HEK293T (cell line): ENCODE results near the gene PARVA.

ENCODE experiments used
- CTCF ChIA-PET: fragments of 350-600 bp; formaldehyde crosslinking; extraction: SDS; loops from one replicate; lab custom pipeline; 2021; ENCODE audit warnings: antibody characterized with exemption, inconsistent platforms; lab: Yijun Ruan, JAX
- POLR2A ChIA-PET: fragments of 350-600 bp; formaldehyde crosslinking; extraction: SDS; loops from one replicate; lab custom pipeline; 2020; ENCODE audit warnings: antibody characterized with exemption, inconsistent platforms; lab: Yijun Ruan, JAX
- DNase-seq: peaks from one replicate; pipeline ENCODE4 v3.0.0; 2012; ENCODE audit warnings: mixed read lengths; ENCODE audit errors: extremely low spot score
- ARNT ChIP-seq: fragments of 450-650 bp; IDR thresholded peaks from 2 replicates; pipeline ENCODE4 v1.6.1; 2017; ENCODE audit warnings: mild to moderate bottlenecking
- BHLHE40 ChIP-seq: fragments of 450-650 bp; IDR thresholded peaks from 2 replicates; pipeline ENCODE4 v1.6.1; 2016; ENCODE audit warnings: mild to moderate bottlenecking, moderate library complexity, borderline replicate concordance
- CTBP1 ChIP-seq: fragments of 450-650 bp; IDR thresholded peaks from 2 replicates; pipeline ENCODE4 v1.6.1; 2016; ENCODE audit warnings: borderline replicate concordance
- ELF4 ChIP-seq: fragments of 450-650 bp; IDR thresholded peaks from 2 replicates; pipeline ENCODE4 v1.6.1; 2017; ENCODE audit warnings: antibody characterized with exemption
- FOXA1 ChIP-seq: fragments of 450-650 bp; IDR thresholded peaks from 2 replicates; pipeline ENCODE4 v1.6.1; 2016; ENCODE audit warnings: mild to moderate bottlenecking
- FOXK2 ChIP-seq: fragments of 450-650 bp; IDR thresholded peaks from 2 replicates; pipeline ENCODE4 v1.6.1; 2016; ENCODE audit warnings: mild to moderate bottlenecking
- FOXM1 ChIP-seq: fragments of 450-650 bp; IDR thresholded peaks from 2 replicates; pipeline ENCODE4 v1.6.1; 2017; ENCODE audit warnings: mild to moderate bottlenecking, borderline replicate concordance
- HDGF ChIP-seq: fragments of 450-650 bp; IDR thresholded peaks from 2 replicates; pipeline ENCODE4 v1.6.1; 2017; ENCODE audit warnings: antibody characterized with exemption, borderline replicate concordance
- L3MBTL2 ChIP-seq: fragments of 450-650 bp; conservative IDR thresholded peaks from 2 replicates; pipeline ENCODE4 v1.6.1; 2016; ENCODE audit warnings: mild to moderate bottlenecking
- LEF1 ChIP-seq: fragments of 450-650 bp; IDR thresholded peaks from 2 replicates; pipeline ENCODE4 v1.6.1; 2017; ENCODE audit warnings: mild to moderate bottlenecking, borderline replicate concordance
- NFRKB ChIP-seq: fragments of 450-650 bp; IDR thresholded peaks from 2 replicates; pipeline ENCODE4 v1.6.1; 2016; ENCODE audit warnings: mild to moderate bottlenecking, moderate library complexity
- PKNOX1 ChIP-seq: fragments of 450-650 bp; IDR thresholded peaks from 2 replicates; pipeline ENCODE4 v1.6.1; 2016
- SP1 ChIP-seq: fragments of 450-650 bp; IDR thresholded peaks from 2 replicates; pipeline ENCODE4 v1.6.1; 2017
- SUZ12 ChIP-seq: fragments of 450-650 bp; IDR thresholded peaks from 2 replicates; pipeline ENCODE4 v1.6.1; 2016; ENCODE audit warnings: mild to moderate bottlenecking
- TARDBP ChIP-seq: fragments of 450-650 bp; IDR thresholded peaks from 2 replicates; pipeline ENCODE4 v1.6.1; 2016
- ZNF384 ChIP-seq: fragments of 450-650 bp; IDR thresholded peaks from 2 replicates; pipeline ENCODE4 v1.6.1; 2016

Gene PARVA

GRCh38 chr11:12386745-12387144 is 9.4 kb downstream of the PARVA start:
- TF ChIP-seq FOXM1 (no peak), SP1 (no peak), NFRKB (no peak), ELF4 (no peak), BHLHE40 (no peak), L3MBTL2 (no peak), PKNOX1 (no peak), FOXK2 (no peak), ARNT (no peak)
- DNase-seq: no peak
- CTCF ChIA-PET: no interaction called here
- POLR2A ChIA-PET: no interaction called here

- POLR2A ChIA-PET: interaction anchor here (3.6 kb wide), 1 partner anchor 11 kb away, joined by 11 read pairs; the partner anchor contains the start of gene PARVA
- CTCF ChIA-PET: no interaction called here
- DNase-seq: no peak
- TF ChIP-seq CTBP1 (no peak), FOXA1 (no peak), SP1 (no peak), SUZ12 (no peak), FOXM1 (no peak), L3MBTL2 (no peak), ZNF384 (no peak), LEF1 (no peak), TARDBP (no peak), PKNOX1 (no peak), ARNT (no peak)
Measured at GRCh38 chr11:12388173-12388572, 10.8 kb downstream of the PARVA start.

- ChIA-PET CTCF (no interaction called here), POLR2A (interaction anchor here (3.6 kb wide), 1 partner anchor 12 kb away, joined by 11 read pairs; the partner anchor contains the start of gene PARVA)
- TF ChIP-seq TARDBP (no peak), HDGF (no peak), CTBP1 (no peak), ARNT (no peak), FOXA1 (no peak), SUZ12 (no peak), L3MBTL2 (no peak), LEF1 (no peak), PKNOX1 (no peak), FOXK2 (no peak), FOXM1 (no peak), NFRKB (no peak), SP1 (no peak)
- DNase-seq: no peak
Measured at GRCh38 chr11:12388939-12389670, 11.7 kb downstream of the PARVA start.

GRCh38 chr11:12389676-12390657 is 12.6 kb downstream of the PARVA start:
- CTCF ChIA-PET: no interaction called here
- TF ChIP-seq ARNT: no peak
- no peak for TF ChIP-seq ZNF384
- no peak for TF ChIP-seq FOXA1
- TF ChIP-seq FOXM1: no peak
- TF ChIP-seq BHLHE40: no peak
- POLR2A ChIA-PET: interaction anchor here (3.6 kb wide), 1 partner anchor 13 kb away, joined by 11 read pairs; the partner anchor contains the start of gene PARVA
- DNase-seq: no peak

GRCh38 chr11:12390687-12391110 is 13.3 kb downstream of the PARVA start:
- ChIA-PET POLR2A (interaction anchor here (3.6 kb wide), 1 partner anchor 14 kb away, joined by 11 read pairs; the partner anchor contains the start of gene PARVA), CTCF (no interaction called here)
- TF ChIP-seq ZNF384 (no peak), LEF1 (no peak), SP1 (no peak), SUZ12 (no peak), L3MBTL2 (no peak), FOXA1 (no peak), FOXK2 (no peak), TARDBP (no peak), PKNOX1 (no peak), HDGF (no peak), ARNT (no peak), FOXM1 (no peak), ELF4 (no peak)
- no peak for DNase-seq
